Adipocyte (in vitro differentiated cells): ENCODE results near the gene RCOR1.

Experiments
- DNase-seq: peaks from one replicate; pipeline ENCODE4 v3.0.0-alpha.2; 2015; ENCODE audit warnings: low read depth
- H3K27me3 ChIP-seq: replicated peaks from 2 replicates; pipeline ENCODE4 v1.7.0; 2013; ENCODE audit warnings: mild to moderate bottlenecking, low read length, moderate library complexity; ENCODE audit not compliant: control insufficient read depth, insufficient read depth
- H3K36me3 ChIP-seq: 2 replicates; pipeline ENCODE4 v1.7.0; 2013; ENCODE audit warnings: low read length, mild to moderate bottlenecking, moderate library complexity; ENCODE audit not compliant: control insufficient read depth, insufficient read depth, severe bottlenecking
- H3K4me1 ChIP-seq: 2 replicates; pipeline ENCODE4 v1.7.0; 2013; ENCODE audit warnings: mild to moderate bottlenecking, low read length, moderate library complexity; ENCODE audit not compliant: control insufficient read depth, insufficient read depth
- H3K4me3 ChIP-seq: 2 replicates; pipeline ENCODE4 v1.7.0; 2013; ENCODE audit warnings: mild to moderate bottlenecking, low read length, moderate library complexity
- H3K9ac ChIP-seq: 2 replicates; pipeline ENCODE4 v1.7.0; 2013; ENCODE audit warnings: mild to moderate bottlenecking, low read length, moderate library complexity
- H3K9me3 ChIP-seq: 2 replicates; pipeline ENCODE4 v1.7.0; 2013; ENCODE audit warnings: mild to moderate bottlenecking, low read length, moderate library complexity; ENCODE audit not compliant: control insufficient read depth

RCOR1 gene

DNA sequence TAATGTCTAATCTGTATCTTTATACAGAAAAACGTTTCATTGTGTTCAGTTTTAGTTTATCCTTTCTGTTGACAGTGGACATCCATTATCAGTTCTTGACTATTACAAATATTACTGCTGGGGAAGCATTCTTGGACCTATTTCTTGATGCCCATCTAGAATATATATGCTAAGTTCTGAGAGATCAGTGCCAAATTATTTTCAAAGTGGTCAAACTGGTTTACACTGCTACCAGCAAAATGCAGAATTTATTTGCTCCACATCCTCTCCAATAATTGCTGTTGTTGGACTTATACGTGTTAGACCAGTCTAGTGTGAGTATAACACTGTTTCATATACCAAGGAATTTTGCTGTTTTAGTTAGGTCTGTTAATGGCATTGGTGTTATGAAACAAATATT, 99.3 kb downstream of the RCOR1 start:
- no peaks in the 10 kb centered on the region for H3K36me3 ChIP-seq
- H3K4me1 ChIP-seq, result peaks cover 7% of the 10 kb centered on the region
- no peak overlapping the region for H3K4me3 ChIP-seq
- no peak overlapping the region for H3K9ac ChIP-seq
- DNase-seq, result no peak
- H3K27me3 ChIP-seq, result no peaks in the 10 kb centered on the region
- H3K9me3 ChIP-seq, result no peaks in the 10 kb centered on the region

DNA sequence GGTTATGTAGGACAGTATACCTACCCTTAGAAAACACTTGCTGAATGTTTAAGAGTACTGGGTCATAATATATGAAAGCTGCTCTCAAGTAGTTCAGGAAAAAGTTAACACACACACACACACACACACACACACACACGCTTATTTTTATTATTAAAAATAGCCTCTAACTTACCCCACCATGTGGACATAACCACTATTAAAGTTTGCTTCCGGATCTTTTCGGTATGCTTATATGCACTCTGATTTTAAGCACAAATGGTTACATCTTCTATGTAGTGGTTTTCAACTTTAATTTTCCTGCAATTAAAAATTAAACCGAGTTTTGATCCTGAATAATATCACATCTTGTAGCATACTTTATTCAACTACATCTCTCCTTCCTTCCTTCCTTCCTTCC, 99.9 kb downstream of the RCOR1 start:
- peaks cover 11% of the 10 kb centered on the region for H3K4me1 ChIP-seq
- H3K4me3 ChIP-seq, result no peak overlapping the region
- no peak for DNase-seq
- no peaks in the 10 kb centered on the region for H3K9me3 ChIP-seq
- no peaks in the 10 kb centered on the region for H3K27me3 ChIP-seq
- no peaks in the 10 kb centered on the region for H3K36me3 ChIP-seq
- no peak overlapping the region for H3K9ac ChIP-seq

DNA sequence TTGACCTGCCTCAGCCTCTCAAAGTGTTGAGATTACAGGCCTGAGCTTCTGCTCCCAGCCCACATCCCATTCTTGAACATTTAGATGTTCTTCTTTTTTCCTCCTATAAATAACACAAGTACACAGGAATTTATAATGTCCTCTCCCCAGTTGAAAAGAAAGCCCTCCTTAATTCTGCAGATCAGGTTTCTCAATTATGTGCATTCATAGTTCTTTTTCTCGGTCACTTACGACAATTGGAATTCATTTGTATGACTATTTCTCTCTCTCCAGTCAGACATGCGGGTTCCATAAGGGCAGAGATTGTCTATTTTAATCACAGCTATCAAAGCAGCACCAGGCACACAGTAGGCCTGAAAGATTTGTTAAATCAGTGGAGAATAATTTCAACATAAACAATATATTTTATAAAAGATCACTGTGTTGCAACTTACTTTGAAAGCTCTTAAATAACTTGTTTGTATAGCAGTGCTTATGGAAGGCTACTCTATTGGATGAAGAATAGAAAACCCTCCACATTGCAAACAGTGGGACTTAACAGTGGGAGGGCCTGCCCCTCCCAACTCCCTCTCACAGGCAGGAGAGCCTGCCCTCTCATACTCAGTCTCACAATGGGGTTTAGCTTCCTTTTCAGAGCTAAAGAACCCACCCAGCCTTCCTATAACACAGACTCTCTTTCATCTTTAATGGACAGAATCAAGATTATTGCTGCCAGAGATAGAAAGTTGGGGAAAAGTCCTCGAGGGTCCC, 100.7 kb downstream of the RCOR1 start:
- Histone ChIP-seq H3K9me3 (no peaks in the 10 kb centered on the region), H3K4me1 (peaks cover 11% of the 10 kb centered on the region), H3K4me3 (no peak overlapping the region), H3K27me3 (no peaks in the 10 kb centered on the region), H3K9ac (no peak overlapping the region), H3K36me3 (no peaks in the 10 kb centered on the region)
- peak; percentile 18 for DNase-seq

DNA sequence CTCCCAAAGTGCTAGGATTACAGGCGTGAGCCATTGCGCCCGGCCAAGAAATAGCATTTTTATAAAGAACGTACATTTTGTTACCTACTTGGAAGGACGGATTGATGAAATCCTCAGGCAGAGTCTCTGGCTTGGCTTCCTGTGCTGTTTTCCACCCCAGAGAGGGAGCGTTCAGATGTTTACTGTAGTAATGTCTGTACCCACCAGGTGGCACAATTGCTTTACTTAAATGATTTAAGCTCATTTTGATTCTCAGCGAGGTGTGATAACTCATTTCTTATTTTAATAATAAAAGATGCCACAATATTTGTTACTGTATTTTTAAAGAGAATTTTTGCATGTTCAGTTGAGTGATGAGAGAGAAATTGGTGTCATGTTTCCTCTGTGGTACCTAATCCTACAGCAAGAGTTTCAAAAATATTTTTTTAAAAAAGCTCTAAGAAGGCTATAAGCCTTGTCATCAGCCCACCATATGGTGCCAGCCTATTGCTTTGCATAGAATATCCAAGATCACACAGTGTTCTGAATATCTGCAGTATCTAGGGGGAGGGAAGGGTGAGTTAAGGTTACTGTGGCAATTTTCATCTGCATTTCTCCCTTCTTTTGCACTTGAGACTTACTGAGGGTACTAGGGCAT, 102.2 kb downstream of the RCOR1 start:
- no peaks in the 10 kb centered on the region for H3K36me3 ChIP-seq
- peaks cover 15% of the 10 kb centered on the region for H3K4me1 ChIP-seq
- H3K27me3 ChIP-seq, result no peaks in the 10 kb centered on the region
- DNase-seq, result peak; percentile 93
- no peaks in the 10 kb centered on the region for H3K9me3 ChIP-seq
- peak overlapping the region; percentile 9 for H3K9ac ChIP-seq
- no peak overlapping the region for H3K4me3 ChIP-seq

DNA sequence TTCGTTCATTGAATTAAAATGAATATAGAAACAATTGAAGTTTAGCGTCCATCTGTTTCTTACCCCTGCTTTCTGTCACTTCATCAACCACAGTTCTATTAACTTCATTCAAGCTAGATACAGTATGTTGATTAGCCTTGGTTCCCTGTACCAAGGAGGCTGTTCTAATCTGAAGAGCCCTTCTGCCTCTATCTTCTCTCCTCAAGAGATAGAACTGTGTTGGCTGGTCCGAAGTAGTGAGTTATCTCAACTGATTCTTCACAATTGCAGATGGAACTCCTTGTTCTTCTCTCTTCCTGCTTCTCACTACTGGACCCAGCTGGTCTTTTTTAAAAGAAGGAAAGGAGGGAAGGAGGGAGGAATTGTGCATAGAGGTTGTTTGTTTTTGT, 102.7 kb downstream of the RCOR1 start:
- H3K27me3 ChIP-seq, result no peaks in the 10 kb centered on the region
- DNase-seq, result no peak
- H3K4me1 ChIP-seq, result peaks cover 19% of the 10 kb centered on the region
- H3K4me3 ChIP-seq, result no peak overlapping the region
- H3K9ac ChIP-seq, result peak overlapping the region; percentile 9
- H3K36me3 ChIP-seq, result no peaks in the 10 kb centered on the region
- no peaks in the 10 kb centered on the region for H3K9me3 ChIP-seq

DNA sequence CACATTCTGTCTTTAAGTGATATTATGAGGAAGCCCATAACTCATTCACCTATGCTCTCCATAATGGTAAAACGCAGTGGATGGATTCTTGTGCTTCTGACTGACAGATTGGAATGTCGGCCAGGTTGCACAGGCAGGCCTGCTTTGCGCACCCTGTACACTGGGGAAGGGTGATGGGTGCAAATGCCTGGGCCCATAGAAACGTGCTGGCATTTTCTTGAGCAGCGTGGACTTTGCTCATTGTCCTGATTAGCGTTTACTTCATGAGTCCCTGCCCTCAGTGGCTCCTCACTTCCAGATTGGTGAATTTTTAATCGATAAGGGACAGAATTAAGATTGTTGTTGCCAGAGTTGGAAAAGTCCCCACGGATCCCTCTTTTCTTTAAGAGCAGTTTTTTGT, 103.9 kb downstream of the RCOR1 start:
- H3K9ac ChIP-seq, result no peak overlapping the region
- H3K27me3 ChIP-seq, result no peaks in the 10 kb centered on the region
- H3K4me3 ChIP-seq, result no peak overlapping the region
- no peaks in the 10 kb centered on the region for H3K36me3 ChIP-seq
- no peak for DNase-seq
- no peaks in the 10 kb centered on the region for H3K9me3 ChIP-seq
- H3K4me1 ChIP-seq, result peaks cover 19% of the 10 kb centered on the region

DNA sequence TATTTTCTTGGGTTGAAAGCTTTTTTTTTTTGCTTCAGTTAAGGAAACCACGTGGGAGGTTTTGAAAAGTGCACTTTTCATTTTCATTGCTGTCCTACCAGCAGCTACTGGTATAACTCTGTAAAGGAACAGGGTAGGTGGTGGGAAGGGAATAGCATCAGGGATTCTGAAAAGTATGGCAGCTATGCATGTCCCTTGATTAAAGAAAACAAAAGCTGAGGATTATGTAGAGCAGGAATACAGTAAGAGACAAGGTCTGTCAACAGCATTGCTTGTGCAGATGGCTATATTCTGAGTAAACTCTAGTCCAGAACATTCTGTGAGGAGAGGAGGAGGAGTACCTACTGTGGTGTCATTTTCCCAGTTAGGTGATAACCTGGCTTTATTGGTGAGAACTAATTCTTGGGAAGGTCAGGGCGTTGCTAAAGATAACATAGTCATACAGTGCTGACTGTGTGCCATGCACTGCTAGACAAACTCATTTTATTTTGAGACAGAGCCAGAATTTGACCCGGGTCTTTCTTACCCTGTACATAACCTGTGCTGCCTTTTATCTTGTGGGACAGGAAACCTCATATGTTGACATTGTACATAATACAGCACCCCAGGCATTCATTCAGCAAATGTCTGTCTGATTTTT, 104.5 kb downstream of the RCOR1 start:
- H3K9ac ChIP-seq, result no peak overlapping the region
- no peaks in the 10 kb centered on the region for H3K27me3 ChIP-seq
- H3K9me3 ChIP-seq, result no peaks in the 10 kb centered on the region
- DNase-seq, result peak; percentile 21
- H3K36me3 ChIP-seq, result peaks cover 6% of the 10 kb centered on the region
- H3K4me1 ChIP-seq, result peaks cover 19% of the 10 kb centered on the region
- no peak overlapping the region for H3K4me3 ChIP-seq

DNA sequence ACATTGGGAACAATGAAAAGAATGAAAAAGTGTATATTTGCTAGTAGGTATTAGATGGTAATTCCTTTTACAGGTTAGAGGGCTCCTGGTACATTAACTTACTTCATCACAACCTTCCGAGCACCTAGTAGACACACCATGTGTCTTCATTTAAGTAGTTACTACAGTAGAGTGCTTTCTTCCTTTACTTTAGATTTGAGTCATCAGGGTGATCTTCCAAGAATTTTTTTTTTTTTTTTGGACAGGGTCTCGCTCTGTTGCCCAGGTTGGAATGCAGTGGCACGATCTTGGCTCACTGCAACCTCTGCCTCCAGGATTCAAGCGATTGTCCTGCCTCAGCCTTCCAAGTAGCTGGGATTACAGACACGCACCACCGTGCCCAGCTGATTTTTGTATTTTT, 105.1 kb downstream of the RCOR1 start:
- H3K4me3 ChIP-seq, result no peak overlapping the region
- DNase-seq, result no peak
- H3K4me1 ChIP-seq, result peaks cover 19% of the 10 kb centered on the region

DNA sequence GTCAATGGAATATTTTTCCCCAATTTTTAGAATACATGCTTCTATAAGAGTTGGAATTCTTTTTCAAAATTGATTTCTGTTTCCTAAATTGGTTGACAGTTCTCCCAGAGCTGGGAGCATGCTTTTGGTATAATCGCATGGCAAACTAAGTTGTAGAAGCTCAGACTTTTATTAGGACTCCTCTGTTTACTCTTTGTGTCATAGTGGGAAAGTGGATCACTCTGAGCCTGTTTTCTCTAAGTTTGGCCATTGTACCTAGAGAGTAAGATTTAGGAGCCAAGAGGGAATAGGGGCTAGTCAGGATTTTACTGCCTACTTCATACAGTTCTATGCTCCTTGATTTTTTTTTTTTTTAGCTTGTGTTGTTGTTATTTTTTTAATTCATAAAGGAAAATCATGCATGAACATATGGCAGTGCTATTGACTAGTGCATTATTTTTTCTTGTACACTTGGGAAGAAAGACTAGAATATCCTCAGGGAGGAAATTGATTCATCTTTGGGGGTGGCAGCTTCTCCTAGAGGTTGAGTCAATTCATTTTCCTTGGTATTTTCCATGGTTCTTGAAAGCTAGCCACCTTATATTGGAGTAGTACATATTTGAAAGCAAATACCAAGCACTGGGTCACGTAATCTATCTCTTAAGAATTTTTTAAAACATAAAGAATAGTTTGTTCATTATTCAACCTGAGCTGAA, 107.1 kb downstream of the RCOR1 start:
- H3K4me3 ChIP-seq, result no peak overlapping the region
- H3K36me3 ChIP-seq, result peaks cover 15% of the 10 kb centered on the region
- H3K27me3 ChIP-seq, result no peaks in the 10 kb centered on the region

More for the DNA sequence above, 105.1 kb downstream of the RCOR1 start:
- H3K27me3 ChIP-seq, result no peaks in the 10 kb centered on the region
- no peaks in the 10 kb centered on the region for H3K9me3 ChIP-seq
- no peak overlapping the region for H3K9ac ChIP-seq
- H3K36me3 ChIP-seq, result peaks cover 8% of the 10 kb centered on the region

DNA sequence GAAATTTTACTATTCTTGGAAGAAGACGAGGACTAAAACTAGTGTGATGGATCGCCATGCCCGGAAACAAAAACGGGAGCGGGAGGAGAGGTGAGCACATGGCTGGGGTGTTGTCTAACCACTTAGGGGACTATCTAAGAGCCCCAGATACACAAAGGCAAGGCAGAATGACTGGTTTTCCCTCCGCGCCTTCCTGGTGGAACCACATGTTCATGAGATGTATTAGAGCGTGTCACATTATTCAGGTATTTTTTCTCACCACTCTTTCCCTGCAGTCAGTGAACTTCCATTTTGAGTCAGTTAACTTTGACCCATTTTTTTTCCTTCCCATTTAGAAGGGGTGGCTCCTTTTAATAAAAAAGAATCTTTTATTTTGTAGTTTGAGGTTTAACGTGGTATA, 116.0 kb downstream of the RCOR1 start:
- Histone ChIP-seq H3K9me3 (no peaks in the 10 kb centered on the region), H3K4me1 (no peaks in the 10 kb centered on the region), H3K9ac (no peak overlapping the region), H3K36me3 (peaks cover 55% of the 10 kb centered on the region), H3K4me3 (no peak overlapping the region), H3K27me3 (no peaks in the 10 kb centered on the region)
- no peak for DNase-seq

More for the DNA sequence above, 107.1 kb downstream of the RCOR1 start:
- peaks cover 19% of the 10 kb centered on the region for H3K4me1 ChIP-seq
- no peaks in the 10 kb centered on the region for H3K9me3 ChIP-seq
- peak; percentile 10 for DNase-seq
- no peak overlapping the region for H3K9ac ChIP-seq

DNA sequence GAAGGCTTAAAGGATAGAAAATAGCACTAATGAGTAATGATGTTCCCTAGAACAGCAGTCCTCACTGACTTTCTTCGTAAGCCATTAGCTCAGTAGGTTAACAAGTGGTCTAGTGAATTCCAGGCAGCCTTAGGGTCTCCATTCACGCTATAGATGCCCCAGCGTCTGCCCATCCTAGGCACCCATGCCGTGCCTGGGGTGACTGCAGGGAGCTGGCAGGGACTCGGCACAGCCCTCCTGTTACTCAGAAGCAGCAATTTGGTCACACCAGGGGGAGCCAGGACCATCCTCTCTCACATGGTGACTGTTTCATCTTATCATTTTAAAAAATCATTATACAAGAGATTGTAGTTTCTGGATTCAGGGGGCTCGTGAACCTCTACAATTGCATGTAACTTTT, 118.8 kb downstream of the RCOR1 start:
- H3K36me3 ChIP-seq, result peaks cover 52% of the 10 kb centered on the region

More for the DNA sequence above, 118.8 kb downstream of the RCOR1 start:
- no peak for DNase-seq
- Histone ChIP-seq H3K9ac (no peak overlapping the region), H3K27me3 (no peaks in the 10 kb centered on the region), H3K4me3 (no peak overlapping the region), H3K9me3 (no peaks in the 10 kb centered on the region), H3K4me1 (no peaks in the 10 kb centered on the region)
